OCI-LY7 (cell line): ENCODE data around the gene PLK4. TPM values are rescaled to one million over a fixed set of nuclear protein-coding genes. Genes with fewer than 3 reads are reported as not detected.
"Not testable (repeated sequence)": the region's sequence is repeated elsewhere in the genome, so short reads cannot be mapped to it uniquely, and the experiment has no call there.

Experiments
- BruUV-seq: library from RNA; stranded (reverse); fragments of 400-500 nt; replicated peaks from 2 replicates; lab custom pipeline; 2021; lab: Mats Ljungman, UMichigan
- CTCF ChIA-PET: fragments of 300-600 bp; sonication (Branson Sonifier 250); formaldehyde crosslinking; loops from one replicate; lab custom pipeline; 2022; ENCODE audit warnings: antibody characterized with exemption; ENCODE audit not compliant: unreplicated experiment; lab: Charles Lee
- POLR2A ChIA-PET: fragments of 300-600 bp; sonication (Branson Sonifier 250); formaldehyde crosslinking; loops from one replicate; lab custom pipeline; 2022; ENCODE audit warnings: antibody characterized with exemption; lab: Charles Lee
- DNase-seq: peaks from one replicate; pipeline ENCODE4 v3.0.0-alpha.2; 2015; ENCODE audit warnings: low spot score
- H2AFZ ChIP-seq: fragments of 200-600 bp; sonication (generic), shearing (Covaris generic); 2 replicates; pipeline ENCODE4 v1.6.1; 2014; ENCODE audit warnings: mild to moderate bottlenecking, antibody characterized with exemption, low read length, moderate library complexity
- H3K27ac ChIP-seq: fragments of 200-600 bp; sonication (generic); 2 replicates; pipeline ENCODE4 v1.5.1; 2014; ENCODE audit warnings: mixed run types, low read depth, mild to moderate bottlenecking, moderate library complexity, low read length, inconsistent platforms; ENCODE audit not compliant: poor library complexity, severe bottlenecking
- H3K36me3 ChIP-seq: fragments of 200-600 bp; sonication (generic); 2 replicates; pipeline ENCODE4 v1.6.1; 2014; ENCODE audit warnings: mild to moderate bottlenecking, antibody characterized with exemption, low read length, moderate library complexity, mixed read lengths; ENCODE audit not compliant: insufficient read depth
- H3K4me1 ChIP-seq: fragments of 200-600 bp; sonication (generic); 2 replicates; pipeline ENCODE4 v1.5.1; 2014; ENCODE audit warnings: mild to moderate bottlenecking, low read length; ENCODE audit not compliant: insufficient read depth, poor library complexity, severe bottlenecking
- H3K4me2 ChIP-seq: fragments of 200-600 bp; sonication (generic); 2 replicates; pipeline ENCODE4 v1.6.1; 2014; ENCODE audit warnings: mild to moderate bottlenecking, low read length
- H3K4me3 ChIP-seq: fragments of 200-600 bp; sonication (generic); 2 replicates; pipeline ENCODE4 v1.5.1; 2014; ENCODE audit warnings: mild to moderate bottlenecking, low read depth, low read length; ENCODE audit not compliant: poor library complexity, severe bottlenecking
- H3K79me2 ChIP-seq: fragments of 200-600 bp; sonication (generic); 2 replicates; pipeline ENCODE4 v1.6.1; 2016; ENCODE audit warnings: low read depth, mild to moderate bottlenecking, low read length, moderate library complexity, mixed read lengths; ENCODE audit not compliant: insufficient read depth
- H3K9me2 ChIP-seq: fragments of 200-600 bp; sonication (generic); 2 replicates; pipeline ENCODE4 v1.6.1; 2016; ENCODE audit warnings: mild to moderate bottlenecking, low read length, mixed read lengths; ENCODE audit not compliant: insufficient read depth
- H3K9me3 ChIP-seq: fragments of 200-600 bp; sonication (generic); 2 replicates; pipeline ENCODE4 v1.6.1; 2014; ENCODE audit warnings: mild to moderate bottlenecking, mixed run types, low read length, mixed read lengths
- H4K20me1 ChIP-seq: fragments of 200-600 bp; sonication (generic); 2 replicates; pipeline ENCODE4 v1.6.1; 2014; ENCODE audit warnings: mild to moderate bottlenecking, antibody characterized with exemption, low read length, moderate library complexity, mixed read lengths; ENCODE audit not compliant: insufficient read depth
- EZH2phosphoT487 ChIP-seq: fragments of 200-600 bp; sonication (generic); IDR thresholded peaks from 2 replicates; pipeline ENCODE4 v1.6.1; 2018; ENCODE audit warnings: low read depth, borderline replicate concordance, mild to moderate bottlenecking, mixed run types, antibody characterized with exemption, low read length, moderate library complexity, mixed read lengths
- intact Hi-C: fragments of 100-400 bp; cut with micrococcal nuclease; formaldehyde crosslinking; loops from one replicate; pipeline ENCODE4 v1.10.0; 2022; ENCODE audit not compliant: unreplicated experiment
- total RNA-seq, 2 experiments: library from RNA; depleted of rRNA in 1 of 2; stranded (reverse); fragments of >200 nt in 1 of 2; shearing (Covaris generic) in 1 of 2; gene quantifications; 2 replicates each; pipeline ENCODE4 v1.2.3, GENCODE V29; 2014 to 2022
- TF ChIP-seq, protein P1 (sequence below): fragments of 200-600 bp; sonication (generic); conservative IDR thresholded peaks from 2 replicates; pipeline ENCODE4 v1.5.1; 2014; ENCODE audit warnings: mild to moderate bottlenecking, antibody characterized with exemption, low read length, moderate library complexity, mixed read lengths

The PLK4 gene
- total RNA-seq, 2 experiments from 2014 or later: 68.3 to 74.1 TPM

- Histone ChIP-seq H3K9me2 (no peaks in the 10 kb centered on the region), H2AFZ (no peak overlapping the region), H3K4me3 (no peak overlapping the region), H3K4me2 (no peak overlapping the region), H3K9me3 (peaks cover 7% of the 10 kb centered on the region; the same call in 1 of the 2 replicates), H4K20me1 (no peaks in the 10 kb centered on the region), H3K79me2 (peaks cover 14% of the 10 kb centered on the region; the same call in 1 of the 2 replicates), H3K4me1 (no peaks in the 10 kb centered on the region), H3K27ac (no peak overlapping the region), H3K36me3 (peaks cover 89% of the 10 kb centered on the region)
- TF ChIP-seq, protein P1, sequence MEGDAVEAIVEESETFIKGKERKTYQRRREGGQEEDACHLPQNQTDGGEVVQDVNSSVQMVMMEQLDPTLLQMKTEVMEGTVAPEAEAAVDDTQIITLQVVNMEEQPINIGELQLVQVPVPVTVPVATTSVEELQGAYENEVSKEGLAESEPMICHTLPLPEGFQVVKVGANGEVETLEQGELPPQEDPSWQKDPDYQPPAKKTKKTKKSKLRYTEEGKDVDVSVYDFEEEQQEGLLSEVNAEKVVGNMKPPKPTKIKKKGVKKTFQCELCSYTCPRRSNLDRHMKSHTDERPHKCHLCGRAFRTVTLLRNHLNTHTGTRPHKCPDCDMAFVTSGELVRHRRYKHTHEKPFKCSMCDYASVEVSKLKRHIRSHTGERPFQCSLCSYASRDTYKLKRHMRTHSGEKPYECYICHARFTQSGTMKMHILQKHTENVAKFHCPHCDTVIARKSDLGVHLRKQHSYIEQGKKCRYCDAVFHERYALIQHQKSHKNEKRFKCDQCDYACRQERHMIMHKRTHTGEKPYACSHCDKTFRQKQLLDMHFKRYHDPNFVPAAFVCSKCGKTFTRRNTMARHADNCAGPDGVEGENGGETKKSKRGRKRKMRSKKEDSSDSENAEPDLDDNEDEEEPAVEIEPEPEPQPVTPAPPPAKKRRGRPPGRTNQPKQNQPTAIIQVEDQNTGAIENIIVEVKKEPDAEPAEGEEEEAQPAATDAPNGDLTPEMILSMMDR: no peak
- no peak for TF ChIP-seq EZH2phosphoT487
- POLR2A ChIA-PET: interaction anchor here (1.0 kb wide), 1 partner anchor 11 kb away, joined by 4 read pairs; no protein-coding TSS in a partner anchor
- DNase-seq: no peak
- intact Hi-C loops: no loop called here
- CTCF ChIA-PET: no interaction called here
- BruUV-seq: no TSS peak
These were observed 15.4 kb downstream of the PLK4 start for GRCh38 chr4:127896069-127896468.

DNA sequence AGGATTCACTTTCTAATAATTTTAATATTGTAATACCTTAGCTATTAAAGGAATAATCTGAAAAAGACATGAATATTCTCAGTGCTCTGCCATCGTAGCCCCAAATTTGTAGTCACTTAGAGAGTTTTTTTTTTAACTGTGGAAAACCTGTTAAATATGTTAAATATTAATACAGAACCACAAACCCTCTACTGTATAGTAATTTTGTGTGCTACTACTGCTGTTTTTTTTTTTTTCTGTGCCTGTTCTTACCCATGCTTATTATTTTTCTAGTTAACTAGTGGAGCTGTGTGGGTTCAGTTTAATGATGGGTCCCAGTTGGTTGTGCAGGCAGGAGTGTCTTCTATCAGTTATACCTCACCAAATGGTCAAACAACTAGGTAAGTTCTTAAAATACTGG is 15.8 kb downstream of the PLK4 start:
- POLR2A ChIA-PET: interaction anchor here (1.0 kb wide), 1 partner anchor 11 kb away, joined by 4 read pairs; no protein-coding TSS in a partner anchor
- DNase-seq: no peak
- H3K4me2 ChIP-seq: no peak overlapping the region
- intact Hi-C loops: no loop called here
- no TSS peak for BruUV-seq
- H4K20me1 ChIP-seq: no peaks in the 10 kb centered on the region
- no peak overlapping the region for H2AFZ ChIP-seq
- H3K4me1 ChIP-seq: no peaks in the 10 kb centered on the region
- H3K4me3 ChIP-seq: no peak overlapping the region
- no peak overlapping the region for H3K27ac ChIP-seq
- TF ChIP-seq EZH2phosphoT487: no peak
- TF ChIP-seq, protein P1: no peak
- H3K9me2 ChIP-seq: no peaks in the 10 kb centered on the region
- peaks cover 7% of the 10 kb centered on the region; the same call in 1 of the 2 replicates for H3K9me3 ChIP-seq
- H3K79me2 ChIP-seq: peaks cover 10% of the 10 kb centered on the region; the same call in 1 of the 2 replicates
- CTCF ChIA-PET: no interaction called here
- peaks cover 84% of the 10 kb centered on the region for H3K36me3 ChIP-seq

- H3K4me1 ChIP-seq, H3K9me3 ChIP-seq, DNase-seq, H3K9me2 ChIP-seq, CTCF ChIA-PET, BruUV-seq, POLR2A ChIA-PET, H3K4me3 ChIP-seq, H4K20me1 ChIP-seq, H3K79me2 ChIP-seq, H2AFZ ChIP-seq, H3K27ac ChIP-seq, H3K4me2 ChIP-seq, intact Hi-C loops: not testable (repeated sequence)
- peaks cover 53% of the 10 kb centered on the region for H3K36me3 ChIP-seq
These were observed 19.0 kb downstream of the PLK4 start for GRCh38 chr4:127899682-127900081.
